ENCODE results near the gene GLCE. TPM values are rescaled to one million over a fixed set of nuclear protein-coding genes. Genes with fewer than 3 reads are reported as not detected.

The GLCE gene
- total and polyA plus RNA-seq, 9 of the 15 experiments (the other 6 are each of a cell fraction or from before 2014, with no cell fraction given) = 4.6 to 12.3 (median 10.6) TPM

- TF ChIP-seq ZHX1 (conservative IDR thresholded peaks at IDR 0.05; ENCODE audit: low read length) (no peak), DDX20 (tag; IDR thresholded peaks at IDR 0.05; ENCODE audit: low read depth) (no peak), GATAD2A (IDR thresholded peaks at IDR 0.05) (no peak), NKRF (IDR thresholded peaks at IDR 0.05; ENCODE audit: borderline replicate concordance) (no peak), RFX1 (IDR thresholded peaks at IDR 0.05) (no peak), SREBF2 (CRISPR knock-in tag; IDR thresholded peaks at IDR 0.05) (no peak)
These were observed 84.4 kb downstream of the GLCE start (continued) for GRCh38 chr15:69244798-69245197.

- no peak overlapping the region for H2AFZ ChIP-seq (ENCODE audit: low read depth, low read length)
- CTCF ChIA-PET (ENCODE audit: low intra/inter-chr PET ratio) = no interaction called here
- TF ChIP-seq EGR1 (conservative IDR thresholded peaks at IDR 0.05) (peak; percentile 47), ZFP30 (CRISPR knock-in tag; IDR thresholded peaks at IDR 0.05; ENCODE audit: borderline replicate concordance) (no peak), JUND (IDR thresholded peaks at IDR 0.05; ENCODE audit: borderline replicate concordance, low read depth, low read length) (peak; percentile 44; the same call in 1 of the 2 replicates), JUND (tag; IDR thresholded peaks at IDR 0.05; ENCODE audit: borderline replicate concordance, low read depth, low read length) (no peak), ATF3 (IDR thresholded peaks at IDR 0.05) (peak; percentile 63; the same call in 1 of the 2 replicates), ATF3 (CRISPR knock-in tag; conservative IDR thresholded peaks at IDR 0.05) (no peak), SUPT5H (IDR thresholded peaks at IDR 0.05) (no peak), NCOA6 (IDR thresholded peaks at IDR 0.05) (no peak), ZNF75A (CRISPR knock-in tag; IDR thresholded peaks at IDR 0.05) (no peak), FOSL1 (tag; conservative IDR thresholded peaks at IDR 0.05) (peak; percentile 78), ARID1B (IDR thresholded peaks at IDR 0.05) (peak; percentile 11; the same call in 1 of the 2 replicates)
These were observed 92.7 kb downstream of the GLCE start for GRCh38 chr15:69253156-69253555.

More at GRCh38 chr15:69253156-69253555, 92.7 kb downstream of the GLCE start:
- ATAC-seq = no peak
- no peaks in the 10 kb centered on the region for H3K79me2 ChIP-seq (ENCODE audit: control insufficient read depth, insufficient read depth, low read length)
- H3K9ac ChIP-seq (ENCODE audit: insufficient read depth in 1 of 2, low read depth in 2 of 2, low read length in 2 of 2) = no peak overlapping the region
- in situ Hi-C loops (cut with MboI) (no loop called here), intact Hi-C loops (cut with micrococcal nuclease) (no loop called here)
- no peaks in the 10 kb centered on the region for H3K36me3 ChIP-seq (ENCODE audit: control insufficient read depth, insufficient read depth, low read length)
- WGBS (ENCODE audit: insufficient coverage, low coverage, missing lambda C conversion rate) = 6% methylated on average over 3 of the region's 3 CpGs
- BruUV-seq (replicated peaks) = no TSS peak
- peak in 1 of 4 experiments; percentile 6 for DNase-seq (ENCODE audit: extremely low read depth in 1 of 4, low spot score in 3 of 4)
- H3K9me3 ChIP-seq (replicated peaks; ENCODE audit: control insufficient read depth, insufficient read depth, low read depth, low read length) = no peaks in the 10 kb centered on the region
- H3K27me3 ChIP-seq (ENCODE audit: control insufficient read depth in 2 of 2, insufficient read depth in 2 of 2, low read length in 2 of 2) = no peaks in the 10 kb centered on the region; a peak in 1 of 5 replicates
- no peaks in the 10 kb centered on the region for H3K9me1 ChIP-seq (ENCODE audit: control insufficient read depth, insufficient read depth, low read length)
- H3K4me1 ChIP-seq (replicated peaks in 1 of 2; ENCODE audit: control insufficient read depth in 2 of 2, insufficient read depth in 2 of 2, low read length in 2 of 2) = no peaks in the 10 kb centered on the region
- POLR2A ChIA-PET = interaction anchor here (0.6 kb wide), 1 partner anchor 192 kb away, joined by 4 read pairs; no protein-coding TSS in a partner anchor
- no peak overlapping the region for H3K4me2 ChIP-seq (ENCODE audit: insufficient read depth, low read length)
- FAIRE-seq = no peak
- no peak overlapping the region for H3K27ac ChIP-seq (ENCODE audit: extremely low read depth, low read depth, low read length)
- H4K20me1 ChIP-seq (replicated peaks; ENCODE audit: control insufficient read depth, insufficient read depth, low read length) = no peaks in the 10 kb centered on the region
- H3K4me3 ChIP-seq = no peak overlapping the region
